Gastrocnemius medialis (tissue), 4 donors: ENCODE results near the gene LPCAT1. TPM values are rescaled to one million over a fixed set of nuclear protein-coding genes. Genes with fewer than 3 reads are reported as not detected.
"Not testable (repeated sequence)": the region's sequence is repeated elsewhere in the genome, so short reads cannot be mapped to it uniquely, and the experiment has no call there.

Experiments
- ATAC-seq, 2 donors: fragments of 150-250 bp; one replicate each; pipeline ENCODE4 v1.9.1; 2016
- DNase-seq, 2 donors: peaks; one replicate each; pipeline ENCODE4 v3.0.0-alpha.2; 2019
- H3K27ac ChIP-seq, 4 donors: fragments of 200-600 bp; sonication (generic); 1 replicate in 1 of 4; 2 replicates in 3 of 4; pipeline ENCODE4 v1.5.1; 2016 to 2018; ENCODE audit warnings: mild to moderate bottlenecking in 2 of 4, moderate library complexity in 1 of 4
- H3K27me3 ChIP-seq, 3 donors: fragments of 200-600 bp; sonication (generic) in 2 of 3; 1 replicate in 1 of 3; 2 replicates in 2 of 3; pipeline versions ENCODE4 v1.5.1 to v1.6.0; 2016 to 2019; ENCODE audit warnings: mild to moderate bottlenecking in 1 of 3, moderate library complexity in 1 of 3
- H3K36me3 ChIP-seq, 2 donors: fragments of 200-600 bp; sonication (generic) in 1 of 2; one replicate each; pipeline ENCODE4 v1.5.1; 2017 to 2018
- H3K4me1 ChIP-seq, 2 donors: fragments of 200-600 bp; sonication (generic) in 1 of 2; one replicate each; pipeline ENCODE4 v1.5.1; 2016 to 2017; ENCODE audit warnings: mild to moderate bottlenecking in 2 of 2
- H3K4me3 ChIP-seq, 4 donors: fragments of 200-600 bp; sonication (generic) in 3 of 4; 1 replicate in 1 of 4; 2 replicates in 3 of 4; pipeline ENCODE4 v1.5.1; 2016 to 2019; ENCODE audit warnings: mild to moderate bottlenecking in 2 of 4
- H3K9me3 ChIP-seq, 3 donors: fragments of 200-600 bp; sonication (generic) in 2 of 3; 1 replicate in 1 of 3; 2 replicates in 2 of 3; pipeline ENCODE4 v1.5.1; 2016 to 2019
- POLR2A ChIP-seq, 2 donors: fragments of 450-650 bp; IDR thresholded peaks; one replicate each; pipeline ENCODE4 v1.6.1; 2017; ENCODE audit warnings: antibody characterized with exemption in 2 of 2, mild to moderate bottlenecking in 2 of 2, moderate library complexity in 2 of 2
- in situ Hi-C, 4 donors: fragments of 200-750 bp; cut with MboI; loops; one replicate each; pipeline versions ENCODE4 v1.15.0 to v1.8.0; 2017; ENCODE audit warnings: low sequenced_read_pairs in 4 of 4
- intact Hi-C: fragments of 100-400 bp; cut with DNase I; formaldehyde crosslinking; loops from one replicate; pipeline ENCODE4 v1.15.1; 2023; ENCODE audit warnings: low total_unique reads
- total RNA-seq, 4 donors: library from RNA; depleted of rRNA; stranded (reverse); fragments of >200 nt; gene quantifications; one replicate each; pipeline versions ENCODE4 v1.1.0 to v1.2.3, GENCODE V29; 2016
- TF ChIP-seq, protein P1 (sequence below), 5 experiments: fragments of 450-650 bp in 3 of 5; fragments of 200-600 bp in 2 of 5; sonication (generic) in 2 of 5; IDR thresholded peaks in 4 of 5; conservative IDR thresholded peaks in 1 of 5; 1 replicate in 4 of 5; 2 replicates in 1 of 5; pipeline ENCODE4 v1.5.1; 2016 to 2019; ENCODE audit warnings: antibody characterized with exemption in 5 of 5, mild to moderate bottlenecking in 3 of 5, moderate library complexity in 3 of 5

Gene LPCAT1
- total RNA-seq = 1 to 10 TPM; 1.4 to 9.2 (median 4.2) TPM

GRCh38 chr5:1523793-1524480, at the start of gene LPCAT1:
TSS of gene LPCAT1 (minus strand) at chr5:1523960. CDS start at chr5:1523844, 116 bp downstream.
- TF ChIP-seq, protein P1, sequence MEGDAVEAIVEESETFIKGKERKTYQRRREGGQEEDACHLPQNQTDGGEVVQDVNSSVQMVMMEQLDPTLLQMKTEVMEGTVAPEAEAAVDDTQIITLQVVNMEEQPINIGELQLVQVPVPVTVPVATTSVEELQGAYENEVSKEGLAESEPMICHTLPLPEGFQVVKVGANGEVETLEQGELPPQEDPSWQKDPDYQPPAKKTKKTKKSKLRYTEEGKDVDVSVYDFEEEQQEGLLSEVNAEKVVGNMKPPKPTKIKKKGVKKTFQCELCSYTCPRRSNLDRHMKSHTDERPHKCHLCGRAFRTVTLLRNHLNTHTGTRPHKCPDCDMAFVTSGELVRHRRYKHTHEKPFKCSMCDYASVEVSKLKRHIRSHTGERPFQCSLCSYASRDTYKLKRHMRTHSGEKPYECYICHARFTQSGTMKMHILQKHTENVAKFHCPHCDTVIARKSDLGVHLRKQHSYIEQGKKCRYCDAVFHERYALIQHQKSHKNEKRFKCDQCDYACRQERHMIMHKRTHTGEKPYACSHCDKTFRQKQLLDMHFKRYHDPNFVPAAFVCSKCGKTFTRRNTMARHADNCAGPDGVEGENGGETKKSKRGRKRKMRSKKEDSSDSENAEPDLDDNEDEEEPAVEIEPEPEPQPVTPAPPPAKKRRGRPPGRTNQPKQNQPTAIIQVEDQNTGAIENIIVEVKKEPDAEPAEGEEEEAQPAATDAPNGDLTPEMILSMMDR (IDR thresholded peaks at IDR 0.05 in 4 of 5, conservative IDR thresholded peaks at IDR 0.05 in 1 of 5) = peak in 2 of 5 experiments; percentile 42 to 50
- TF ChIP-seq POLR2A (IDR thresholded peaks at IDR 0.05) = peak; percentile 13 to 29
- intact Hi-C loops = no loop called here
- H3K4me3 ChIP-seq = peak within 1 kb of the TSS; percentile 69 to 89 (median 82)
- no peaks in the 10 kb centered on the region for H3K9me3 ChIP-seq
- H3K36me3 ChIP-seq = no peaks in the 10 kb centered on the region
- peak; percentile 87 to 89 for ATAC-seq
- in situ Hi-C loops = no loop called here
- H3K4me1 ChIP-seq = peaks cover 0 to 10% of the 10 kb centered on the region in 2 donors
- peaks cover 0 to 6% (median 5%) of the 10 kb centered on the region in 3 donors for H3K27me3 ChIP-seq
- peak; percentile 27 to 42 for DNase-seq
- H3K27ac ChIP-seq = peak within 1 kb of the TSS; percentile 76 to 80 (median 78)

DNA sequence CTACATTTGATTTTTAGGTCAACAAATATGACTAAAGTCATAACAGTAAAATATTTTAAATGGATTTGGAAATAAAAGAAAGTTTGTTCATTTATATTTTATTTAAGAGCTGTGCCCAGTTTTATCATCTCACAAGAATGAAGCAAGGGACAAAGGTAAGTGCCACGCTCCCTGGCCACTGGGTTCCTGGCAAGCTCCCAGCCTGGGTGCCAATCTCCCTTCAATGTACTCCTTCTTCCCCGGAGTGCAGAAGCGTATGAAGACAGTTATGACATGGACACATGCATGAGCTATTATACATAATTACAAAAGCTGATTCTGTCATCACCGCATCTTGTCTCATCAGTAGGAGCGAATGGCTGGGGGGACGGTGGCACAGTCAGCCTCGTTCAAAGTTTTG, 48.1 kb upstream of the LPCAT1 start:
- intact Hi-C loops, in situ Hi-C loops, DNase-seq, H3K36me3 ChIP-seq, H3K4me1 ChIP-seq, H3K9me3 ChIP-seq, ATAC-seq, H3K27me3 ChIP-seq, H3K4me3 ChIP-seq, H3K27ac ChIP-seq: not testable (repeated sequence)

DNA sequence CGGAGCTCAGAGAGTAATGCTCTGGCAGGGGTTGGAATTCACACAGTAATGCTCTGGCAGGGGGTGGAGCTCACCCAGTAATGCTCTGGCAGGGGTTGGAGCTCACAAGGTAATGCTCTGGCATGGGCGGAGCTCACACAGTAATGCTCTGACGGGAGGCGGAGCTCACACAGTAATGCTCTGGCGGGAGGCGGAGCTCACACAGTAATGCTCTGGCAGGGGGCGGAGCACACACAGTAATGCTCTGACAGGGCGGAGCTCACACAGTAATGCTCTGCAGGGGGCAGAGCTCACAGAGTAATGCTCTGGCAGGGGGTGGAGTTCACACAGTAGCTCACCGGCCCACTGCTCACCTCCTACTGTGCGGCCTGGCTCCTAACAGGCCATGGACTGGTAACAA, 47.2 kb upstream of the LPCAT1 start:
- no peak for ATAC-seq
- no peak overlapping the region for H3K27ac ChIP-seq
- DNase-seq = no peak
- no peaks in the 10 kb centered on the region for H3K36me3 ChIP-seq
- H3K4me1 ChIP-seq = peaks cover 5 to 6% of the 10 kb centered on the region in 2 donors
- H3K4me3 ChIP-seq = no peak overlapping the region
- intact Hi-C loops = no loop called here
- no peak for TF ChIP-seq POLR2A (IDR thresholded peaks at IDR 0.05)
- TF ChIP-seq, protein P1 (IDR thresholded peaks at IDR 0.05 in 4 of 5, conservative IDR thresholded peaks at IDR 0.05 in 1 of 5) = no peak
- no peaks in the 10 kb centered on the region for H3K9me3 ChIP-seq
- H3K27me3 ChIP-seq = no peaks in the 10 kb centered on the region
- in situ Hi-C loops = no loop called here

DNA sequence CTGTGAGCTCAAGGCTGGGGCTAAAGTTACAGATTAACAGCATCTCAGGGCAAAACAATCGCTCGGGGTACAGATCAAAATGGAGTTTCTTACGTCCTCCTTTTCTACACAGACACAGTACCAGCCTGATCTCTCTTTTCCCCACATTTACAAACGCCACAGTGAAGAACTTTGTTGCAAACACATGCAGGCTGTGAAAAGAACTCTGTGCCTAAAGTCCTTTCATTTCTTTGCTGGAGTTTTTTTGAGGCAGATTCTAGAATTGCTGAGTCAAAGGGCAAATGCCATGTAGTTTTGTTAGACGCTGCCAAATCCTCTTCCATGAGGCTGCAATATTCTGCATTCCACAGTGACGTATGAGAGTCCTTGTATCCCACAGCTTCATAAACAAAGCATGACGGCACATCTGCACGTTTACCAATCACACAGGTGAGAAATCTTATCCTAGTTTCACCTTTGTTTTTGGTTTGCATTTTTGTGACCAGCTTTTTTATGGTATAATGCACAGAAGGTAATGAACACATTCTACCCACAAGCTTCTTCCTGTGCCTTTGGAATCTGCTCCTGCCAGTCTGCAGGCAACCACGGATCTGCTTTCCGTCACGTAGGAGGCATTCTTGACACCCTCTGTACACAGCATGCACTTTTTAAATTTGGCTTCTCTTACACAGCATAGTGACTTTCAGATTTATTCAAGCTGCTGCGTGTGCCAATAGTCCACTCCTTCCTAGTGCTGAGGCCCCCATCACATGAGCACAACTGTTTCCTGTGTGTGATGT, 44.6 kb upstream of the LPCAT1 start:
- Histone ChIP-seq H3K36me3 (no peaks in the 10 kb centered on the region), H3K9me3 (no peaks in the 10 kb centered on the region), H3K4me1 (peaks cover 5 to 6% of the 10 kb centered on the region in 2 donors), H3K27ac (no peak overlapping the region), H3K27me3 (no peaks in the 10 kb centered on the region), H3K4me3 (no peak overlapping the region)
- ATAC-seq (no peak), DNase-seq (no peak)
- intact Hi-C loops (no loop called here), in situ Hi-C loops (no loop called here)
- TF ChIP-seq, protein P1 (IDR thresholded peaks at IDR 0.05 in 4 of 5, conservative IDR thresholded peaks at IDR 0.05 in 1 of 5) = no peak
- no peak for TF ChIP-seq POLR2A (IDR thresholded peaks at IDR 0.05)

DNA sequence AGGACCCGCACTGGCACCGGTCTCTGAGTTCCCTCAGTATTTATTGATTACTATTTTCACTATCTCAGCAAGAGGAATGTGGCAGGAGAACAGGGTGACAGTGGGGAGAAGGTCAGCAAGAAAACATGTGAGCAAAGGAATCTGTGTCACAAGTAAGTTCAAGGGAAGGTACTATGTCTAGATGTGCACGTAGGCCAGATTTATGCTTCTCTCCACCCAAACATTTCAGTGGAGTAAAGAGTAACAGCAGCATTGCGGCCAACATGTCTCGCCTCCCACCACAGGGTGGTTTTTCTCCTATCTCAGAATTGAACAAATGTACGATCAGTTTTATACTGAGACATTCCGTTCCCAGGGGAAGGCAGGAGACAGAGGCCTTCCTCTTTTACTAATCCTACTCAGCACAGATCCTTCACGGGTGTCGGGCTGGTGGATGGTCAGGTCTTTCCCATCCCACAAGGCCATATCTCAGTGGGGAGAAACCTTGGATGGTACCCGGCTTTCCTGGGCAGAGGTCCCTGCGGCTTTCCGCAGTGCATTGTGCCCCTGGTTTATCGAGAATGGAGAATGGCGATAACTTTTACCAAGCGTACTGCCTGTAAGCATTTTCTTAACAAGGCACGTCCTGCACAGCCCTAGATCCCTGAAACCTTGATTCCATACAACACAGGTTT, 43.9 kb upstream of the LPCAT1 start:
- H3K27ac ChIP-seq, H3K4me3 ChIP-seq, intact Hi-C loops, H3K4me1 ChIP-seq, DNase-seq, in situ Hi-C loops, H3K27me3 ChIP-seq, H3K36me3 ChIP-seq, H3K9me3 ChIP-seq, ATAC-seq: not testable (repeated sequence)
